HepG2 (cell line): ENCODE measurements around the gene ZFP82. TPM values are rescaled to one million over a fixed set of nuclear protein-coding genes. Genes with fewer than 3 reads are reported as not detected.

ENCODE experiments used
- ADNP ChIP-seq: sonication (generic); formaldehyde crosslinking; IDR thresholded peaks from 2 replicates; pipeline ENCODE4 v1.4.0; 2020; ENCODE audit warnings: missing genetic modification reagents
- AHR ChIP-seq: IDR thresholded peaks from 2 replicates; pipeline ENCODE4 v1.6.1; 2018; ENCODE audit warnings: missing genetic modification reagents, missing compliant biosample characterization
- ATF1 ChIP-seq: IDR thresholded peaks from 2 replicates; pipeline ENCODE4 v1.6.1; 2016; ENCODE audit warnings: mild to moderate bottlenecking, control low read depth
- BRCA1 ChIP-seq: sonication (generic); formaldehyde crosslinking; IDR thresholded peaks from 2 replicates; pipeline ENCODE4 v1.4.0; 2020; ENCODE audit warnings: missing genetic modification reagents
- EZH2 ChIP-seq: conservative IDR thresholded peaks from 2 replicates; pipeline ENCODE4 v1.6.1; 2012; ENCODE audit warnings: mild to moderate bottlenecking, low read depth, low read length, moderate library complexity
- NR0B2 ChIP-seq: sonication (generic); formaldehyde crosslinking; IDR thresholded peaks from 2 replicates; pipeline ENCODE4 v1.4.0; 2020; ENCODE audit warnings: mild to moderate bottlenecking, missing genetic modification reagents
- POLR2AphosphoS5 ChIP-seq: IDR thresholded peaks from 2 replicates; pipeline ENCODE4 v1.6.1; 2012; ENCODE audit warnings: low read depth, low read length
- SP5 ChIP-seq: IDR thresholded peaks from 2 replicates; pipeline ENCODE4 v1.6.1; 2016; ENCODE audit warnings: low read depth, borderline replicate concordance
- TFDP1 ChIP-seq: IDR thresholded peaks from 2 replicates; pipeline ENCODE4 v1.6.1; 2016; ENCODE audit warnings: missing compliant biosample characterization, missing genetic modification reagents, borderline replicate concordance
- ZNF20 ChIP-seq: sonication (generic); formaldehyde crosslinking; IDR thresholded peaks from 2 replicates; pipeline ENCODE4 v1.4.0; 2020; ENCODE audit warnings: mild to moderate bottlenecking, moderate library complexity, missing genetic modification reagents
- ZNF556 ChIP-seq: sonication (generic); formaldehyde crosslinking; IDR thresholded peaks from 2 replicates; pipeline ENCODE4 v1.4.0; 2020; ENCODE audit warnings: mild to moderate bottlenecking, missing genetic modification reagents, borderline replicate concordance
- ZNF816 ChIP-seq: sonication (generic); formaldehyde crosslinking; IDR thresholded peaks from 2 replicates; pipeline ENCODE4 v1.8.0; 2022; ENCODE audit warnings: missing genetic modification reagents, mild to moderate bottlenecking, borderline replicate concordance
- ZNF891 ChIP-seq: sonication (generic); formaldehyde crosslinking; IDR thresholded peaks from 2 replicates; pipeline ENCODE4 v1.5.0; 2020; ENCODE audit warnings: mild to moderate bottlenecking, missing genetic modification reagents
- polyA plus RNA-seq, 8 experiments: library from polyadenylated mRNA; depleted of rRNA in 3 of 8; stranded (reverse) in 7 of 8; unstranded in 1 of 8; fragments of >200 nt; fragmentation: Illumina TruSeq in 4 of 8; extraction: Trizol in 4 of 8; gene quantifications; 2 replicates each; pipeline versions ENCODE4 v1.2.1 to v1.2.3, GENCODE V29; 2011 to 2016; ENCODE audit warnings: low read depth in 4 of 8, missing spikeins in 1 of 8, mixed read lengths in 1 of 8; ENCODE audit not compliant: insufficient read depth in 1 of 8
- total RNA-seq, 5 experiments: library from RNA; depleted of rRNA; stranded (reverse); fragments of >200 nt; fragmentation: Illumina TruSeq; extraction: Trizol; gene quantifications; 2 replicates each; pipeline ENCODE4 v1.2.3, GENCODE V29; 2016; ENCODE audit warnings: low read depth in 1 of 5
- TF ChIP-seq, protein P1 (sequence below): sonication (generic); formaldehyde crosslinking; IDR thresholded peaks from 2 replicates; pipeline ENCODE4 v1.9.0; 2021; ENCODE audit warnings: mild to moderate bottlenecking, missing genetic modification reagents
- TF ChIP-seq, protein P2 (sequence below), 2 experiments: sonication (generic) in 1 of 2; formaldehyde crosslinking in 1 of 2; IDR thresholded peaks; 2 replicates each; pipeline versions ENCODE4 v1.4.0 to v1.6.1; 2016 to 2020; ENCODE audit warnings: borderline replicate concordance in 1 of 2, low read depth in 1 of 2, mild to moderate bottlenecking in 1 of 2, missing genetic modification reagents in 1 of 2

Gene ZFP82
- total and polyA plus RNA-seq, 2 of the 13 experiments (the other 11 are each of a cell fraction or from before 2014, with no cell fraction given): 1.7 to 4.3 TPM

- no peak for TF ChIP-seq EZH2
- TF ChIP-seq ZNF556 (CRISPR knock-in tag): no peak
- 0 out of 2 replicates have a peak, but pooled peaks have one; percentile 64 for TF ChIP-seq ZNF20 (CRISPR knock-in tag)
- TF ChIP-seq, protein P1, sequence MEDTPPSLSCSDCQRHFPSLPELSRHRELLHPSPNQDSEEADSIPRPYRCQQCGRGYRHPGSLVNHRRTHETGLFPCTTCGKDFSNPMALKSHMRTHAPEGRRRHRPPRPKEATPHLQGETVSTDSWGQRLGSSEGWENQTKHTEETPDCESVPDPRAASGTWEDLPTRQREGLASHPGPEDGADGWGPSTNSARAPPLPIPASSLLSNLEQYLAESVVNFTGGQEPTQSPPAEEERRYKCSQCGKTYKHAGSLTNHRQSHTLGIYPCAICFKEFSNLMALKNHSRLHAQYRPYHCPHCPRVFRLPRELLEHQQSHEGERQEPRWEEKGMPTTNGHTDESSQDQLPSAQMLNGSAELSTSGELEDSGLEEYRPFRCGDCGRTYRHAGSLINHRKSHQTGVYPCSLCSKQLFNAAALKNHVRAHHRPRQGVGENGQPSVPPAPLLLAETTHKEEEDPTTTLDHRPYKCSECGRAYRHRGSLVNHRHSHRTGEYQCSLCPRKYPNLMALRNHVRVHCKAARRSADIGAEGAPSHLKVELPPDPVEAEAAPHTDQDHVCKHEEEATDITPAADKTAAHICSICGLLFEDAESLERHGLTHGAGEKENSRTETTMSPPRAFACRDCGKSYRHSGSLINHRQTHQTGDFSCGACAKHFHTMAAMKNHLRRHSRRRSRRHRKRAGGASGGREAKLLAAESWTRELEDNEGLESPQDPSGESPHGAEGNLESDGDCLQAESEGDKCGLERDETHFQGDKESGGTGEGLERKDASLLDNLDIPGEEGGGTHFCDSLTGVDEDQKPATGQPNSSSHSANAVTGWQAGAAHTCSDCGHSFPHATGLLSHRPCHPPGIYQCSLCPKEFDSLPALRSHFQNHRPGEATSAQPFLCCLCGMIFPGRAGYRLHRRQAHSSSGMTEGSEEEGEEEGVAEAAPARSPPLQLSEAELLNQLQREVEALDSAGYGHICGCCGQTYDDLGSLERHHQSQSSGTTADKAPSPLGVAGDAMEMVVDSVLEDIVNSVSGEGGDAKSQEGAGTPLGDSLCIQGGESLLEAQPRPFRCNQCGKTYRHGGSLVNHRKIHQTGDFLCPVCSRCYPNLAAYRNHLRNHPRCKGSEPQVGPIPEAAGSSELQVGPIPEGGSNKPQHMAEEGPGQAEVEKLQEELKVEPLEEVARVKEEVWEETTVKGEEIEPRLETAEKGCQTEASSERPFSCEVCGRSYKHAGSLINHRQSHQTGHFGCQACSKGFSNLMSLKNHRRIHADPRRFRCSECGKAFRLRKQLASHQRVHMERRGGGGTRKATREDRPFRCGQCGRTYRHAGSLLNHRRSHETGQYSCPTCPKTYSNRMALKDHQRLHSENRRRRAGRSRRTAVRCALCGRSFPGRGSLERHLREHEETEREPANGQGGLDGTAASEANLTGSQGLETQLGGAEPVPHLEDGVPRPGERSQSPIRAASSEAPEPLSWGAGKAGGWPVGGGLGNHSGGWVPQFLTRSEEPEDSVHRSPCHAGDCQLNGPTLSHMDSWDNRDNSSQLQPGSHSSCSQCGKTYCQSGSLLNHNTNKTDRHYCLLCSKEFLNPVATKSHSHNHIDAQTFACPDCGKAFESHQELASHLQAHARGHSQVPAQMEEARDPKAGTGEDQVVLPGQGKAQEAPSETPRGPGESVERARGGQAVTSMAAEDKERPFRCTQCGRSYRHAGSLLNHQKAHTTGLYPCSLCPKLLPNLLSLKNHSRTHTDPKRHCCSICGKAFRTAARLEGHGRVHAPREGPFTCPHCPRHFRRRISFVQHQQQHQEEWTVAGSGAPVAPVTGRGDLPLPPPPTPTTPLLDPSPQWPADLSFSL (CRISPR knock-in tag): no peak
- TF ChIP-seq ZNF816 (CRISPR knock-in tag): no peak
- TF ChIP-seq BRCA1 (CRISPR knock-in tag): peak; percentile 76
- TF ChIP-seq ZNF891: peak; percentile 42; the same call in 1 of the 2 replicates
- peak; percentile 89 for TF ChIP-seq POLR2AphosphoS5
- TF ChIP-seq ATF1 (CRISPR knock-in tag): 0 out of 2 replicates have a peak, but pooled peaks have one; percentile 48
- 0 out of 2 replicates have a peak, but pooled peaks have one; percentile 62 for TF ChIP-seq AHR
- TF ChIP-seq, protein P2, sequence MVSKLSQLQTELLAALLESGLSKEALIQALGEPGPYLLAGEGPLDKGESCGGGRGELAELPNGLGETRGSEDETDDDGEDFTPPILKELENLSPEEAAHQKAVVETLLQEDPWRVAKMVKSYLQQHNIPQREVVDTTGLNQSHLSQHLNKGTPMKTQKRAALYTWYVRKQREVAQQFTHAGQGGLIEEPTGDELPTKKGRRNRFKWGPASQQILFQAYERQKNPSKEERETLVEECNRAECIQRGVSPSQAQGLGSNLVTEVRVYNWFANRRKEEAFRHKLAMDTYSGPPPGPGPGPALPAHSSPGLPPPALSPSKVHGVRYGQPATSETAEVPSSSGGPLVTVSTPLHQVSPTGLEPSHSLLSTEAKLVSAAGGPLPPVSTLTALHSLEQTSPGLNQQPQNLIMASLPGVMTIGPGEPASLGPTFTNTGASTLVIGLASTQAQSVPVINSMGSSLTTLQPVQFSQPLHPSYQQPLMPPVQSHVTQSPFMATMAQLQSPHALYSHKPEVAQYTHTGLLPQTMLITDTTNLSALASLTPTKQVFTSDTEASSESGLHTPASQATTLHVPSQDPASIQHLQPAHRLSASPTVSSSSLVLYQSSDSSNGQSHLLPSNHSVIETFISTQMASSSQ (IDR thresholded peaks at IDR 0.05; ENCODE audit: low read depth): no peak
- TF ChIP-seq, protein P2 (CRISPR knock-in tag; IDR thresholded peaks at IDR 0.05; ENCODE audit: borderline replicate concordance): no peak
- TF ChIP-seq ADNP (CRISPR knock-in tag): no peak
- TF ChIP-seq SP5 (CRISPR knock-in tag): no peak
- TF ChIP-seq TFDP1 (CRISPR knock-in tag): peak; percentile 63; the same call in 1 of the 2 replicates
- peak; percentile 72; the same call in 1 of the 2 replicates for TF ChIP-seq NR0B2
Observed at GRCh38 chr19:36378625-36379509, 39.6 kb downstream of the ZFP82 start, which contains the start of gene ZFP14 (continued).
